DOHH2 (cell line): ENCODE data around the gene MS4A2.

Experiments
- EZH2phosphoT487 ChIP-seq: fragments of 200-600 bp; sonication (generic); IDR thresholded peaks from 2 replicates; pipeline ENCODE4 v1.6.1; 2017; ENCODE audit warnings: borderline replicate concordance, mild to moderate bottlenecking, antibody characterized with exemption, low read length, moderate library complexity, mixed read lengths
- TF ChIP-seq, protein P1 (sequence below): fragments of 200-600 bp; sonication (generic); IDR thresholded peaks from one replicate; pipeline ENCODE4 v1.5.1; 2014; ENCODE audit warnings: antibody characterized with exemption, mild to moderate bottlenecking, low read depth, low read length; ENCODE audit not compliant: poor library complexity, severe bottlenecking

- TF ChIP-seq, protein P1, sequence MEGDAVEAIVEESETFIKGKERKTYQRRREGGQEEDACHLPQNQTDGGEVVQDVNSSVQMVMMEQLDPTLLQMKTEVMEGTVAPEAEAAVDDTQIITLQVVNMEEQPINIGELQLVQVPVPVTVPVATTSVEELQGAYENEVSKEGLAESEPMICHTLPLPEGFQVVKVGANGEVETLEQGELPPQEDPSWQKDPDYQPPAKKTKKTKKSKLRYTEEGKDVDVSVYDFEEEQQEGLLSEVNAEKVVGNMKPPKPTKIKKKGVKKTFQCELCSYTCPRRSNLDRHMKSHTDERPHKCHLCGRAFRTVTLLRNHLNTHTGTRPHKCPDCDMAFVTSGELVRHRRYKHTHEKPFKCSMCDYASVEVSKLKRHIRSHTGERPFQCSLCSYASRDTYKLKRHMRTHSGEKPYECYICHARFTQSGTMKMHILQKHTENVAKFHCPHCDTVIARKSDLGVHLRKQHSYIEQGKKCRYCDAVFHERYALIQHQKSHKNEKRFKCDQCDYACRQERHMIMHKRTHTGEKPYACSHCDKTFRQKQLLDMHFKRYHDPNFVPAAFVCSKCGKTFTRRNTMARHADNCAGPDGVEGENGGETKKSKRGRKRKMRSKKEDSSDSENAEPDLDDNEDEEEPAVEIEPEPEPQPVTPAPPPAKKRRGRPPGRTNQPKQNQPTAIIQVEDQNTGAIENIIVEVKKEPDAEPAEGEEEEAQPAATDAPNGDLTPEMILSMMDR = no peak
- TF ChIP-seq EZH2phosphoT487 = no peak
These were observed 43.4 kb downstream of the MS4A2 start for GRCh38 chr11:60131912-60132311.
